Activated effector memory CD4-positive, alpha-beta T cell treated with anti-CD3 and anti-CD28 coated beads, Interleukin-2, amount 50 U/mL, for 16 hours (primary cell): ENCODE data around the gene LRRC8E.

Source experiments
- DNase-seq: peaks from one replicate; pipeline ENCODE4 v3.0.0-alpha.2; 2020

Gene LRRC8E

GRCh38 chr19:7933828-7934725 is 45.8 kb downstream of the LRRC8E start:
- no peak for DNase-seq

GRCh38 chr19:7934766-7935165 is 46.5 kb downstream of the LRRC8E start:
- no peak for DNase-seq

- DNase-seq, result no peak
These were observed 52.5 kb downstream of the LRRC8E start for GRCh38 chr19:7940841-7941240.

DNA sequence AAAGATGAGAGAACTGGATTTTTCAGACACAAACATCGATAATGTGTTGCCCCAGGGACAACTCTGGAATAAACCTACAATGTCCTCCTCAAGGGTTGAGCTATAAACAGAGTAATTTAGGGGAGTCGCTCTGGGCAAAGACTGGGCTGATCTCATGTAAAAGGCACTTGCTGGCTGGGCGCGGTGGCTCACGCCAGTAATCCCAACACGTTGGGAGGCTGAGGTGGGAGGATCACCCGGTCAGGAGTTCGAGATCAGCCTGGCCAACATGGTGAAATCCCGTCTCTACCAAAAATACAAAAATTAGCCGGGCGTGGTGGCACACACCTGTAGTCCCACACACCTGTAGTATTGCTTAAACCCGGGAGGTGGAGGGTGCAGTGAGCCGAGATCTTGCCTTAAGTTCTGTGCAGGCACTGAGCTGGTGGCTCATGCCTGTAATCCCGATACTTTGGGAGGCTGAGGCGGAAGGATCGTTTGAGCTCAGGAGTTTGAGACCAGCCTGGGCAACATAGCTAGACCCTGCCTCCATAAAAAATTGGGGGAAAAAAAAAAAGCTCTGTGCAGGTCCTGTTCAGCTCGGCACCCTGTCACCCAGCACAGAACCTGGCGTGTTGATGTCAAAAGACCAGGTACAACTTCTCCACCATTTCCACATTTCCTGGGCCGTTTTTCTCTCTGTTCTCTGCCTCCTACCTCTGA is 53.7 kb downstream of the LRRC8E start:
- DNase-seq, result no peak

GRCh38 chr19:7942981-7943443 is 54.7 kb downstream of the LRRC8E start:
- DNase-seq, result no peak

DNA sequence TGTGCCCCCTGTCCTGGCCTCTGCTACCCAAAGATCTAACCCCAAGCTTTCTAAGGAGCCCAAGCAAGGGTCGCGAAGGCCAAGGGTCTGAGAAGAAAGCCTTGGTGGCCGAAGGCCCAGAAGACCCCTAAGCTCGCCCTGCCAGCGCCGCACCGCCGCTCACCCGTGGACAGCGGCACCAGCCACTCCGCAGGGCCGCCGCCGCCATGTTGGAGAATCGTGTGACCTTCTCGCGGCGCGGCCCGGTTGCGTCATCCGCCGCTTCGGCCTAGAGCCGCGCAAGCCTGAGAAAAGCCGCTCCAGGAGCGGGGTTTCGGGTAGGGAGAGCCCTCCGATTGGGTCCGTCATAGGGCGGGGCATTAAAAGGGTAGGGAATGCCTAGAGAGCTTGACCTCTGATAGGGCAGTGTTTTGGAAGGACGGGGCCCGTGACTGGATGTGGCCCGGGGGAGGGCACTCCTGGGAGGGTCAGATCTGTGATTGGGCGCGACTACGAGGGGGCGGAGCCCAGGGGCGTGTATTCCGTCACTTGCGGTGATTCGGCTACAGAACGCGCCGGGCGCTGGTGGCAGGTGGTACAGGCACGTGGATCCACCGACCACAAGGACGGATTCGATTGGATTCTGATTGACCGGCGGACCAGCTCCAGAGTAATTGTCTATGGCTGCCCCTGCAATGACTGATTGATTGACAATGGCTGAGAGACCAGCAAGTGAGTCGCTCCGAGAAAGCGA is 55.3 kb downstream of the LRRC8E start, which contains the start of gene TIMM44:
TSS of gene TIMM44 (minus strand) at position 223 of the 733 bp plus-strand sequence. CDS start at position 208, 15 bp downstream.
- peak; percentile 100 for DNase-seq

- DNase-seq, result peak; percentile 95
These were observed 56.0 kb downstream of the LRRC8E start for GRCh38 chr19:7944177-7944761.

GRCh38 chr19:7947939-7948338 is 59.6 kb downstream of the LRRC8E start:
- no peak for DNase-seq
